HL-60 (cell line): ENCODE data around the gene CARS2.

Experiments used
- POLR2AphosphoS5 ChIP-seq: IDR thresholded peaks from 2 replicates; pipeline ENCODE4 v1.6.1; 2012; ENCODE audit warnings: low read depth
- TF ChIP-seq, protein P1 (sequence below): IDR thresholded peaks from one replicate; pipeline ENCODE4 v1.5.1; 2011; ENCODE audit warnings: low read length, control low read depth, inconsistent platforms; ENCODE audit not compliant: insufficient read depth
- TF ChIP-seq, protein P2 (sequence below): IDR thresholded peaks from 2 replicates; pipeline ENCODE4 v1.6.1; 2012; ENCODE audit warnings: low read depth; ENCODE audit not compliant: insufficient replicate concordance

DNA sequence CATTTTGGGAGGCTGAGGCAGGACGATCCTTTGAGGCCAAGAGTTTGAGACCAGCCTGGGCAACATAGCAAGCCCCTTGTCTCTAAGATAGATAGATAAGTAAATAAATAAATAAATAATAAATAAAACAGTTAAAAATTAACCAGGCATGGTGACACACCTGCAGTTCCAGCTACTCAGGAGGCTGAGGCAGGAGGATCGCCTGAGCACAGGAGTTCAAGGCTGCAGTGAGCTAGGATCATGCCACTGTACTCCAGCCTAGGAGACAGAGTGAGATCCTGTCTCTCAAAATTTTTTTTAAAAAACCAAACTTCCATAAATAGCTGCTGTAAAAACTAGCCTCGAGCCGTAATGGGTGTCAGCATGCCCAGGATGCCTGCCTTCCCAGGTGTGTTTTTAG lies 104.9 kb downstream of the CARS2 start:
- TF ChIP-seq, protein P1, sequence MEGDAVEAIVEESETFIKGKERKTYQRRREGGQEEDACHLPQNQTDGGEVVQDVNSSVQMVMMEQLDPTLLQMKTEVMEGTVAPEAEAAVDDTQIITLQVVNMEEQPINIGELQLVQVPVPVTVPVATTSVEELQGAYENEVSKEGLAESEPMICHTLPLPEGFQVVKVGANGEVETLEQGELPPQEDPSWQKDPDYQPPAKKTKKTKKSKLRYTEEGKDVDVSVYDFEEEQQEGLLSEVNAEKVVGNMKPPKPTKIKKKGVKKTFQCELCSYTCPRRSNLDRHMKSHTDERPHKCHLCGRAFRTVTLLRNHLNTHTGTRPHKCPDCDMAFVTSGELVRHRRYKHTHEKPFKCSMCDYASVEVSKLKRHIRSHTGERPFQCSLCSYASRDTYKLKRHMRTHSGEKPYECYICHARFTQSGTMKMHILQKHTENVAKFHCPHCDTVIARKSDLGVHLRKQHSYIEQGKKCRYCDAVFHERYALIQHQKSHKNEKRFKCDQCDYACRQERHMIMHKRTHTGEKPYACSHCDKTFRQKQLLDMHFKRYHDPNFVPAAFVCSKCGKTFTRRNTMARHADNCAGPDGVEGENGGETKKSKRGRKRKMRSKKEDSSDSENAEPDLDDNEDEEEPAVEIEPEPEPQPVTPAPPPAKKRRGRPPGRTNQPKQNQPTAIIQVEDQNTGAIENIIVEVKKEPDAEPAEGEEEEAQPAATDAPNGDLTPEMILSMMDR: no peak
- TF ChIP-seq POLR2AphosphoS5: no peak
- TF ChIP-seq, protein P2, sequence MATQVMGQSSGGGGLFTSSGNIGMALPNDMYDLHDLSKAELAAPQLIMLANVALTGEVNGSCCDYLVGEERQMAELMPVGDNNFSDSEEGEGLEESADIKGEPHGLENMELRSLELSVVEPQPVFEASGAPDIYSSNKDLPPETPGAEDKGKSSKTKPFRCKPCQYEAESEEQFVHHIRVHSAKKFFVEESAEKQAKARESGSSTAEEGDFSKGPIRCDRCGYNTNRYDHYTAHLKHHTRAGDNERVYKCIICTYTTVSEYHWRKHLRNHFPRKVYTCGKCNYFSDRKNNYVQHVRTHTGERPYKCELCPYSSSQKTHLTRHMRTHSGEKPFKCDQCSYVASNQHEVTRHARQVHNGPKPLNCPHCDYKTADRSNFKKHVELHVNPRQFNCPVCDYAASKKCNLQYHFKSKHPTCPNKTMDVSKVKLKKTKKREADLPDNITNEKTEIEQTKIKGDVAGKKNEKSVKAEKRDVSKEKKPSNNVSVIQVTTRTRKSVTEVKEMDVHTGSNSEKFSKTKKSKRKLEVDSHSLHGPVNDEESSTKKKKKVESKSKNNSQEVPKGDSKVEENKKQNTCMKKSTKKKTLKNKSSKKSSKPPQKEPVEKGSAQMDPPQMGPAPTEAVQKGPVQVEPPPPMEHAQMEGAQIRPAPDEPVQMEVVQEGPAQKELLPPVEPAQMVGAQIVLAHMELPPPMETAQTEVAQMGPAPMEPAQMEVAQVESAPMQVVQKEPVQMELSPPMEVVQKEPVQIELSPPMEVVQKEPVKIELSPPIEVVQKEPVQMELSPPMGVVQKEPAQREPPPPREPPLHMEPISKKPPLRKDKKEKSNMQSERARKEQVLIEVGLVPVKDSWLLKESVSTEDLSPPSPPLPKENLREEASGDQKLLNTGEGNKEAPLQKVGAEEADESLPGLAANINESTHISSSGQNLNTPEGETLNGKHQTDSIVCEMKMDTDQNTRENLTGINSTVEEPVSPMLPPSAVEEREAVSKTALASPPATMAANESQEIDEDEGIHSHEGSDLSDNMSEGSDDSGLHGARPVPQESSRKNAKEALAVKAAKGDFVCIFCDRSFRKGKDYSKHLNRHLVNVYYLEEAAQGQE: no peak
